PC-3 (cell line): ENCODE measurements around the gene ACSS3.

Source experiments
- CTCF ChIP-seq: fragments of 300-600 bp; sonication (generic); conservative IDR thresholded peaks from 2 replicates; pipeline ENCODE4 v1.5.1; 2017; ENCODE audit warnings: antibody characterized with exemption, low read depth, mild to moderate bottlenecking, low read length
- EZH2 ChIP-seq: fragments of 300-600 bp; sonication (generic); IDR thresholded peaks from one replicate; pipeline ENCODE4 v1.6.1; 2017; ENCODE audit warnings: antibody characterized with exemption, mild to moderate bottlenecking, low read length; ENCODE audit not compliant: unreplicated experiment
- EZH2phosphoT487 ChIP-seq: fragments of 300-600 bp; sonication (generic); IDR thresholded peaks from 2 replicates; pipeline ENCODE4 v1.6.1; 2018; ENCODE audit warnings: mild to moderate bottlenecking, antibody characterized with exemption, low read length, borderline replicate concordance

- TF ChIP-seq CTCF (no peak), EZH2 (no peak), EZH2phosphoT487 (no peak)
These were observed 58.6 kb downstream of the ACSS3 start for GRCh38 chr12:81136519-81136918.
